Measurements from ENCODE around the gene KIF21B.

KIF21B gene

GRCh38 chr1:201023517-201023902 is at the start of gene KIF21B:
Gene KIF21B (minus strand): TSS chr1:201023714. CDS start chr1:201023383, 331 bp downstream.
- peak; percentile 93 for ATAC-seq
- Mint-ChIP-seq H3K4me1 (peaks cover 76% of the 10 kb centered on the region), H3K36me3 (no peaks in the 10 kb centered on the region), H3K27ac (peak within 1 kb of the TSS; percentile 90), H3K9me3 (no peaks in the 10 kb centered on the region), H3K4me3 (peak within 1 kb of the TSS; percentile 91), H3K27me3 (no peaks in the 10 kb centered on the region)

DNA sequence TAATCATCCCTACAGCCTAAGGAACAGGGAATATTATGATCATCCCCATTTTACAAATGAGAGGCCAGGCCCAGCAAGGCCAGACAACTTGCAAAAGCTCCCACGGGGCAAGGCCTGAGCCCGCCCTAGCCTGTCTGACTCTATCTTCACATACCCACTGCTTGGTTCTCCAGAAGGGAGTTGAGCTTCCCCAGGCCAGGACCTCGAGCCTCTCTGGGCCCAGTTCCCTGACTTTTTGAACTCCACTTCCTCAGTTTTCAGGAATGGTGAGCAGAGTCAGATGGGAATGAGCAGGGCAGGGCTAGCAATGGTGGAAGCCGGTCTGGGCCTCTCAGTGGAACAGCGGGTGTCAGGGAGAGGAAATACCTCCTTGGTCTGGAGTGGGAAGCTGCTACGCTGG is 49.4 kb upstream of the KIF21B start:
- Mint-ChIP-seq H3K27ac (no peak overlapping the region), H3K4me3 (no peak overlapping the region), H3K36me3 (no peaks in the 10 kb centered on the region), H3K9me3 (no peaks in the 10 kb centered on the region), H3K4me1 (peaks cover 11% of the 10 kb centered on the region), H3K27me3 (no peaks in the 10 kb centered on the region)
- ATAC-seq = no peak

GRCh38 chr1:201072149-201072548 is 48.6 kb upstream of the KIF21B start:
- no peaks in the 10 kb centered on the region for H3K9me3 Mint-ChIP-seq
- H3K27me3 Mint-ChIP-seq = no peaks in the 10 kb centered on the region
- H3K36me3 Mint-ChIP-seq = no peaks in the 10 kb centered on the region
- H3K4me3 Mint-ChIP-seq = no peak overlapping the region
- no peak for ATAC-seq
- H3K27ac Mint-ChIP-seq = no peak overlapping the region
- H3K4me1 Mint-ChIP-seq = peaks cover 11% of the 10 kb centered on the region

DNA sequence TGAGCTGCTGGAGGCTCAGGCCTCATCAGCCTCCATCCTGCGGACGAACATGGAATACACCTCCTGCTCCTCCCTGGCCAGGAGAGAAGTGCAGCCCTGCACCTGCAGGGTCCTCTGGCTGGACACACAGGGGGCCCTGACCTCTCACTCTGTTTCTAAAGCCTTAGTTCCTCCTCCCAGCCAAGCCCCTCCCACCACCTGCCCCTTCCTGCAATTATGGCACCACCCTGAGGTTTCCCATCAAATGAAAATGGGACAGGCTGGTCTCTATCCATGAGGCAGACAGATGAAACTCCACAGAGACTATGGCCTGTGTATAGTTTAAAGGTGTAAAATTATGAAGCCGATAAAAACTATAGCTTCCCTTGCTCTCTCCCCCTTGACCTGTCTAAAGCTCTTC is 46.1 kb upstream of the KIF21B start:
- H3K4me3 Mint-ChIP-seq = no peak overlapping the region
- no peak for ATAC-seq
- no peaks in the 10 kb centered on the region for H3K9me3 Mint-ChIP-seq
- H3K36me3 Mint-ChIP-seq = no peaks in the 10 kb centered on the region
- peaks cover 11% of the 10 kb centered on the region for H3K4me1 Mint-ChIP-seq
- peaks cover 14% of the 10 kb centered on the region for H3K27me3 Mint-ChIP-seq
- H3K27ac Mint-ChIP-seq = no peak overlapping the region

DNA sequence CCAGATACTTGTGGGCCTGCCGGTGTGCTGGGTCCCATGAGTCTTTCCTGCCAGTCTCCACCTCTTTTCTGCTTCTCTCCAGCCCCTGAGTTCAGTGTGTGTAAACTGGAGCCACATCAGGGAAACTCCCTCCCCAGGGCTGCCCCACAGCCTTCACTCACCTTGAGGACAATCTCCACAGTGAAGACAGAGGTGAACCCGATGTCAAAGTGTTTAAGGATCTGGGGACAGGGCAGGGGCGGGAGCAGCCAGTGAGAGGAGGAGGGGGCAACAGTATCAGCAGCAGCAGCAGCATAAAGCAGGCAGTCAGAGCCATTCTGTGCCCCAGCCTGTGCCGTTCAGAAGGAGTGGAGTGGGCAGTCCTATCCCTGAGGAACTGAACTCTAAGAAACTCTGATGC is 45.5 kb upstream of the KIF21B start:
- no peak for ATAC-seq
- peaks cover 11% of the 10 kb centered on the region for H3K4me1 Mint-ChIP-seq
- no peaks in the 10 kb centered on the region for H3K9me3 Mint-ChIP-seq

DNA sequence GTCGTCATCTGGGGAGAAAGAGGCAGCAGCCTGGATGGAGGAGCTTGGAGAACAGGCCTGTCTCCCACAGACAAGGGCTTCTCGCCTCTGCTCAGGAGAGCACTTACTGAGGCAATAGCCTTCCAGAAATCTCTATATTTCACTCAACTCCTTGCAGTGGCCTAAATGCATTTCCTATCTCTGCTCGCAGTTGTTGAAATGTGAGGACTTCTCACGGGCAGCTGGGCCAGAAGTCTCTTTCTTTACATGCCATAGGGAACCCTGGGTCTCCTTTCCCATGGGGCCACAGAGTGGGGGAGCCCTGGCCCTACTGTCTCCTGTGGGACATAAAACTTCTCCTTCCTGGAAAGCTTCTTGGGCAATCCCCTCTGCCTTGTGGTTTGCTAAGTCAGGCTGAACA is 43.5 kb upstream of the KIF21B start:
- no peaks in the 10 kb centered on the region for H3K36me3 Mint-ChIP-seq
- H3K9me3 Mint-ChIP-seq = no peaks in the 10 kb centered on the region
- peaks cover 11% of the 10 kb centered on the region for H3K4me1 Mint-ChIP-seq
- H3K4me3 Mint-ChIP-seq = no peak overlapping the region
- peaks cover 26% of the 10 kb centered on the region for H3K27me3 Mint-ChIP-seq
- ATAC-seq = no peak
- no peak overlapping the region for H3K27ac Mint-ChIP-seq

More for the DNA sequence above, 45.5 kb upstream of the KIF21B start:
- Mint-ChIP-seq H3K27ac (no peak overlapping the region), H3K4me3 (no peak overlapping the region), H3K36me3 (no peaks in the 10 kb centered on the region), H3K27me3 (peaks cover 20% of the 10 kb centered on the region)

DNA sequence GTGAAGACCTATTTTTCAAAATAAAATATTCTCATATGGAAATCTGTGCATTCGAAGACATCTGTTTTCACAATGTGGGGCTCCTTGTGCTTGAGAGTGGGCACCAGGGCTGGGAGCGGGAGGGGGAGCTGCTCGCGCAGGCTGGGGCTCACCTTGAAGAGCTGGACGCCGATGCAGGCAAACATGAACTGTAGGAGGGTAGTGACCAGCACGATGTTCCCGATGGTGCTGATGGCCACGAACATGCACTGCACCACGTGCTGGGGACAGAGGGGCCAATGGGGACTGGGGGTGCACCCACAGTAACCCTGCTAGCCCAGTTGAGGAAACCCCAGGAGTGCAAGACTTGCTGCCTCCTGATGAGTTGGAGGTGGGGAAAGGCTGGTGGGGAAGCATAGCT is 42.2 kb upstream of the KIF21B start:
- H3K4me3 Mint-ChIP-seq = no peak overlapping the region
- no peaks in the 10 kb centered on the region for H3K4me1 Mint-ChIP-seq
- no peak overlapping the region for H3K27ac Mint-ChIP-seq
- no peak for ATAC-seq
- H3K9me3 Mint-ChIP-seq = no peaks in the 10 kb centered on the region
- peaks cover 35% of the 10 kb centered on the region for H3K27me3 Mint-ChIP-seq
- H3K36me3 Mint-ChIP-seq = no peaks in the 10 kb centered on the region

DNA sequence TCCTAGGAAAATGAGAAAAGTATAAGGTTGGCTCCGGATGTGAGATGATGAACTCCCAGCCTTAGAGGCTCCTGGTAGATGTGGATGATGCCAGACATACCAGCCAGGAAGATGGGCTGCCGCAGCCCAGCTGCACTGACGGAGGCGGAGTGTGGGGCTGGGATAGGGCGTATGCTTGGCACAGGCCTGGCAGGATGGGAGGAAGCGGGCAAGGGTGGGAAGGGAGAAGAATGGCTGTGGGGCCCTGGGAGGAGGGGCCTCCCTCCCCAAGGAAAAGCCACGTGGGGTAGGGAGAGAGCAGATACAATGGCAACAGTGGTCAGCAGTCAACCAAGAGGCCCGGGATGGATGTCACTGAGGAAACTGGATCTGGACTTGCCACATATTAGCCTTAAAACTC is 41.3 kb upstream of the KIF21B start:
- no peak for ATAC-seq
- peaks cover 35% of the 10 kb centered on the region for H3K27me3 Mint-ChIP-seq
- no peak overlapping the region for H3K27ac Mint-ChIP-seq

DNA sequence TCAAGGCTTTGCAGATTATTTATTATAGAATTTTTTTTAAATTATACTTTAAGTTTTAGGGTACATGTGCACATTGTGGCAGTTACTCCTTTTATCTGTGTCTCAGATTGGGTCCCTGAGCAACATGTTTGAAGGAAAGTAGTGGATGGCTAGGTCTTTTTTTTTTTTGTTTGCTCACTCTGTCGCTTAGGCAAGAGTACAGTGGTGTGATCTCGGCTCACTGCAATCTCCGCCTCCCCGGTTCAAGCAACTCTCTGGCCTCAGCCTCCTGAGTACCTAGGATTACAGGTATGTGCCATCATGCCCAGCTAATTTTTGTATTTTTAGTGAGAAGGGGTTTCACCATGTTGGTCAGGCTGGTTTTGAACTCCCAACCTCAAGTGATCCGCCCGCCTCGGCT is 39.6 kb upstream of the KIF21B start:
- ATAC-seq = no peak
- Mint-ChIP-seq H3K9me3 (no peaks in the 10 kb centered on the region), H3K27me3 (peaks cover 35% of the 10 kb centered on the region), H3K4me1 (peaks cover 1% of the 10 kb centered on the region), H3K4me3 (no peak overlapping the region), H3K36me3 (no peaks in the 10 kb centered on the region), H3K27ac (no peak overlapping the region)

More for the DNA sequence above, 41.3 kb upstream of the KIF21B start:
- no peaks in the 10 kb centered on the region for H3K36me3 Mint-ChIP-seq
- no peaks in the 10 kb centered on the region for H3K4me1 Mint-ChIP-seq
- no peaks in the 10 kb centered on the region for H3K9me3 Mint-ChIP-seq
- H3K4me3 Mint-ChIP-seq = no peak overlapping the region

GRCh38 chr1:201062511-201063091 is 39.1 kb upstream of the KIF21B start:
- ATAC-seq = no peak
- Mint-ChIP-seq H3K4me1 (peaks cover 7% of the 10 kb centered on the region), H3K4me3 (no peak overlapping the region), H3K9me3 (no peaks in the 10 kb centered on the region), H3K27me3 (peaks cover 35% of the 10 kb centered on the region), H3K36me3 (no peaks in the 10 kb centered on the region), H3K27ac (no peak overlapping the region)

- no peak for ATAC-seq
- peaks cover 41% of the 10 kb centered on the region for H3K27me3 Mint-ChIP-seq
- H3K4me3 Mint-ChIP-seq = no peak overlapping the region
- H3K36me3 Mint-ChIP-seq = no peaks in the 10 kb centered on the region
- H3K4me1 Mint-ChIP-seq = peaks cover 14% of the 10 kb centered on the region
- H3K9me3 Mint-ChIP-seq = no peaks in the 10 kb centered on the region
- H3K27ac Mint-ChIP-seq = no peak overlapping the region
These were observed 38.4 kb upstream of the KIF21B start for GRCh38 chr1:201061886-201062285.

- Mint-ChIP-seq H3K27me3 (peaks cover 35% of the 10 kb centered on the region), H3K4me3 (no peak overlapping the region), H3K9me3 (no peaks in the 10 kb centered on the region), H3K36me3 (no peaks in the 10 kb centered on the region), H3K4me1 (peaks cover 22% of the 10 kb centered on the region), H3K27ac (no peak overlapping the region)
- no peak for ATAC-seq
These were observed 37.5 kb upstream of the KIF21B start for GRCh38 chr1:201061049-201061448.

DNA sequence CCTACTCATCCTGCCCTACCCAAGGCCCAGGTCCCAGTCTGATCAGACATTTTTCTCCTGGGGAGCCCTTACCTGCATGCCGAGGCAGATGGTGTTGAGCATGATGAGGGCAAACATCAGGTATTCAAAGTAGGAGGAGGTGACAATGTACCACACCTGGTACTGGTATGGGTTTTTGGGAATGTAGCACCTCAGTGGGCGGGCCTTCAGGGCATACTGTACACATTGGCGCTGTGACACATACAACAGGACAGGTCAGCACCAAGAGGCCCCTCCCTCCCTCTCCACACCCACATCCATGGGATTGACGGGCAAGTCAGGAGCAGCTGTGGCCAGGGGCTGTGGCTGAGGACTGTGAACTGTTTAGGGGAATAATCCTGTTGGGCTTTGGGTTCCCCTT is 37.1 kb upstream of the KIF21B start:
- Mint-ChIP-seq H3K9me3 (no peaks in the 10 kb centered on the region), H3K27me3 (peaks cover 35% of the 10 kb centered on the region), H3K36me3 (no peaks in the 10 kb centered on the region), H3K4me1 (peaks cover 26% of the 10 kb centered on the region), H3K27ac (no peak overlapping the region), H3K4me3 (no peak overlapping the region)
- ATAC-seq = no peak

GRCh38 chr1:201059871-201060555 is 36.5 kb upstream of the KIF21B start:
- Mint-ChIP-seq H3K9me3 (no peaks in the 10 kb centered on the region), H3K27me3 (peaks cover 34% of the 10 kb centered on the region), H3K36me3 (no peaks in the 10 kb centered on the region), H3K4me3 (no peak overlapping the region), H3K27ac (no peak overlapping the region), H3K4me1 (peaks cover 26% of the 10 kb centered on the region)
- ATAC-seq = no peak

DNA sequence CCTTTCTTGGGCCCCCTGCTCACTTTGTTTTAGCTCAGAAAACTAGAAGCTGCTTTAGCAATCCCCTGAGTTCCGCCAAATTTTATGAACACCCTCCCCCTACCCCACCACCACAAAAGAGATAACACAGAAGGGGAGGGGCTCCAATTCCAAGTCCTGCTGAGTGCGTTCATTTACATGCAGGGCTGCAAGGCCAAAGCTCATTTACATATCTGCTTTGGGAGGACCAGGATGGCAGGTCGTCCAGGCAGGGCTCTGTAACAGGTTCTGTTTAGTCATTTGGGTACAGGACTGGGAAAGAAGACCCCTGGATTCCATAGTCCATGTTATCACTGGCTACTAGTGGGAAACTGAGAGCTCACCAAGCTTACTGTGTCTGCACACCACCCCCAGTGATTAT is 35.9 kb upstream of the KIF21B start:
- H3K4me1 Mint-ChIP-seq = peaks cover 32% of the 10 kb centered on the region
- peaks cover 28% of the 10 kb centered on the region for H3K27me3 Mint-ChIP-seq
- no peak overlapping the region for H3K4me3 Mint-ChIP-seq
- no peaks in the 10 kb centered on the region for H3K36me3 Mint-ChIP-seq
- no peak overlapping the region for H3K27ac Mint-ChIP-seq
- no peaks in the 10 kb centered on the region for H3K9me3 Mint-ChIP-seq
- no peak for ATAC-seq

GRCh38 chr1:201054091-201054543 is 30.6 kb upstream of the KIF21B start:
- H3K9me3 Mint-ChIP-seq = no peaks in the 10 kb centered on the region
- no peaks in the 10 kb centered on the region for H3K36me3 Mint-ChIP-seq
- H3K27ac Mint-ChIP-seq = no peak overlapping the region
- H3K4me3 Mint-ChIP-seq = no peak overlapping the region
- H3K27me3 Mint-ChIP-seq = peaks cover 16% of the 10 kb centered on the region
- ATAC-seq = no peak
- H3K4me1 Mint-ChIP-seq = peaks cover 45% of the 10 kb centered on the region

Data from stimulated activated memory B cell treated with anti-CD40 and anti-IgM and Interleukin-4, amounts not matched to agents 10 μg/mL and 1 μg/mL and 100 μg/mL, for 72 hours (primary cell).